Measurements from ENCODE around the gene RHOH. TPM values are rescaled to one million over a fixed set of nuclear protein-coding genes. Genes with fewer than 3 reads are reported as not detected.

The RHOH gene
- polyA plus RNA-seq, 3 donors from 2014 or later = 82.0 to 97.6 (median 97.3) TPM

GRCh38 chr4:40178672-40179071 is 18.2 kb upstream of the RHOH start:
- Mint-ChIP-seq H3K4me3 (no peak overlapping the region), H3K9me3 (no peaks in the 10 kb centered on the region), H3K4me1 (peaks cover 2 to 3% of the 10 kb centered on the region in 2 donors), H3K27me3 (ENCODE audit: low read depth in 3 of 3) (peaks cover 0 to 2% (median 1%) of the 10 kb centered on the region in 3 donors), H3K27ac (no peak overlapping the region), H3K36me3 (no peaks in the 10 kb centered on the region)
- DNase-seq = no peak

DNA sequence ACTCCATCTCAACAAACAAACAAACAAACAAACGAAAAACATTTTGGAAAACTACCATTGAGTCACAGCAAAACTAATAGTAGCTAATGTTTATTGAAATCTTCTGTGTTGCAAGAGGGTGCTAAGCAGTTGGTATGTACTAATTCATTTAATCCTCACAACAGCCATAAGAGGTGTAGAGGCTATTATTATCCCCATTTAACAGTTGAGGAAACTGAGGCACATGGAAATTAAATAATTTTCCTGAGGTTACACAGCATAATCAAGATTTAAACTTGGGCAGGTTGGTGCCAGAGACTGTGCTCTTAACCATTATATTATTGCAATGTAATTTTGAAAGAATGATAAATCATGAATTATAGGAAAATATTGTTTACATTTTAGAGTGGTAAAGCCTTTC is 17.5 kb upstream of the RHOH start:
- Mint-ChIP-seq H3K4me1 (no peaks in the 10 kb centered on the region), H3K27ac (no peak overlapping the region), H3K36me3 (no peaks in the 10 kb centered on the region), H3K4me3 (no peak overlapping the region), H3K9me3 (no peaks in the 10 kb centered on the region), H3K27me3 (ENCODE audit: low read depth in 3 of 3) (peaks cover 0 to 2% (median 0%) of the 10 kb centered on the region in 3 donors)
- no peak for DNase-seq

GRCh38 chr4:40180356-40180755 is 16.5 kb upstream of the RHOH start:
- H3K36me3 Mint-ChIP-seq = no peaks in the 10 kb centered on the region

GRCh38 chr4:40182001-40182400 is 14.8 kb upstream of the RHOH start:
- Mint-ChIP-seq H3K4me1 (no peaks in the 10 kb centered on the region), H3K27me3 (ENCODE audit: low read depth in 3 of 3) (no peaks in the 10 kb centered on the region), H3K9me3 (no peaks in the 10 kb centered on the region), H3K27ac (peak overlapping the region in 1 of 6 donors; percentile 14), H3K36me3 (no peaks in the 10 kb centered on the region), H3K4me3 (no peak overlapping the region)
- no peak for DNase-seq

More at GRCh38 chr4:40180356-40180755, 16.5 kb upstream of the RHOH start:
- no peak for DNase-seq
- no peak overlapping the region for H3K27ac Mint-ChIP-seq
- H3K27me3 Mint-ChIP-seq (ENCODE audit: low read depth in 3 of 3) = no peaks in the 10 kb centered on the region
- no peak overlapping the region for H3K4me3 Mint-ChIP-seq
- H3K9me3 Mint-ChIP-seq = no peaks in the 10 kb centered on the region
- no peaks in the 10 kb centered on the region for H3K4me1 Mint-ChIP-seq

GRCh38 chr4:40182954-40183353 is 13.9 kb upstream of the RHOH start:
- Mint-ChIP-seq H3K4me1 (no peaks in the 10 kb centered on the region), H3K9me3 (no peaks in the 10 kb centered on the region), H3K36me3 (no peaks in the 10 kb centered on the region), H3K27me3 (ENCODE audit: low read depth in 3 of 3) (peaks cover 0 to 2% (median 0%) of the 10 kb centered on the region in 3 donors), H3K27ac (no peak overlapping the region), H3K4me3 (no peak overlapping the region)
- no peak for DNase-seq

- no peak for DNase-seq
- H3K4me1 Mint-ChIP-seq = no peaks in the 10 kb centered on the region
- H3K36me3 Mint-ChIP-seq = no peaks in the 10 kb centered on the region
- peaks cover 0 to 2% (median 0%) of the 10 kb centered on the region in 3 donors for H3K27me3 Mint-ChIP-seq (ENCODE audit: low read depth in 3 of 3)
- H3K9me3 Mint-ChIP-seq = no peaks in the 10 kb centered on the region
- no peak overlapping the region for H3K4me3 Mint-ChIP-seq
- peak overlapping the region in 1 of 6 donors; percentile 34 for H3K27ac Mint-ChIP-seq
Measured at GRCh38 chr4:40183615-40184411, 13.0 kb upstream of the RHOH start.

DNA sequence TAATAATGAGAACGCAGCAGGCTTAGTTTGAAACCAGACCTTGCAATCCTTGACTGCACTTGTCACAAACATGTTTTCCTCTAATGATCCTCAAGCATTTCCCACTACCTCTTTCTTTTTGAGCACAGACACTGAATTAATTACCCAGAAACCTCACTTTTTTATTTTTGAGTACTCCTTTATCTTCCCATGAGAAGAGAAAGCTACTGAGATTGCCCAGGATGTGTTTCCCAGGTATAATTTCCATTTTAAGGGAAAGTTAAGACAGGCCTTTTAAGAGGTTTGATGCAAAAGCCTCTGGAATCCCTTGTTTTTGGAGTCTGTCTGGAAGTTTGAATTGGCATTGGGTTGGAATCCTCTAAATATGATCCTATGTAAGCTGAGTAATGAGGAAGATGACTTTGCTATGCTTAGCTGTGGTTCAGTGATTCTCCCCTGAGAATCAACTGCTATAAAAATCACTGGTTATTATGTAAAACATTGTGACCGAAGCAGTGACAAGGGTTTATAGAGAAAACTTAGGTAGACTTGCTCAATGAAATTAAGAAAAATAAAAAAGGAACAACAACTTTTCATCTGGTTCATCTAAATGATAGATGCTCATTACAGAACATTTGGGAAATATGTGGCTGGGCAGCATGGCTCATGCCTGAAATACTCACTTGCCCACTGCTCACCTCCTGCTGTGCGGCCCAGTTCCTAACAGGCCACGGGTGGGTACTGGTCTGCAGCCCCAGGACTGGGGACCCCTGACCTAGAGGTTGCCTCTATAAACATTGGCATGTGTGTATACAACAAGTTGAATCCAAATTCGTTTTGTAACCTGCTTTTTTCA is 10.8 kb upstream of the RHOH start:
- no peak for DNase-seq
- no peaks in the 10 kb centered on the region for H3K9me3 Mint-ChIP-seq
- H3K27me3 Mint-ChIP-seq (ENCODE audit: low read depth in 3 of 3) = peaks cover 2 to 4% (median 4%) of the 10 kb centered on the region in 3 donors
- no peaks in the 10 kb centered on the region for H3K36me3 Mint-ChIP-seq
- no peaks in the 10 kb centered on the region for H3K4me1 Mint-ChIP-seq
- H3K4me3 Mint-ChIP-seq = no peak overlapping the region
- no peak overlapping the region for H3K27ac Mint-ChIP-seq

DNA sequence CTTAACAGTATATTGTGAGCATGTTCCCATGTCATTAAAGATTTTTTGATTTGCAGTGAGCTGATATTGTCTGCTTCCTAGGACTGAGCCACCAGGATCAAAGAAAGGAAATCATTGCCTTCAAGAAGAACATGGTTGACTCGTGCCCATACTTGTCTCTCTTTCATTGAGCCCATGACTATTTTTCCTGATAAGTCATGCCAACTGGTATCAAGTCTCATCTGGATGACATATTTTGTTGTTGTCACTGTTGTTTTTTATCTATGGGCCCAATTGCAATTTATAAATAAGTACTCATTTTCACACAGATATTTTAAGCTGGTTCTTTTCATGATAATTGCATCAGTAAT is 10.2 kb upstream of the RHOH start:
- no peaks in the 10 kb centered on the region for H3K4me1 Mint-ChIP-seq
- H3K27ac Mint-ChIP-seq = peak overlapping the region in 1 of 6 donors; percentile 12
- peaks cover 2 to 7% (median 4%) of the 10 kb centered on the region in 3 donors for H3K27me3 Mint-ChIP-seq (ENCODE audit: low read depth in 3 of 3)
- H3K9me3 Mint-ChIP-seq = no peaks in the 10 kb centered on the region
- no peaks in the 10 kb centered on the region for H3K36me3 Mint-ChIP-seq
- DNase-seq = no peak
- no peak overlapping the region for H3K4me3 Mint-ChIP-seq

- H3K36me3 Mint-ChIP-seq = no peaks in the 10 kb centered on the region
- H3K9me3 Mint-ChIP-seq = no peaks in the 10 kb centered on the region
- no peak overlapping the region for H3K4me3 Mint-ChIP-seq
- H3K27me3 Mint-ChIP-seq (ENCODE audit: low read depth in 3 of 3) = peaks cover 2 to 9% (median 4%) of the 10 kb centered on the region in 3 donors
- H3K4me1 Mint-ChIP-seq = peaks cover 1 to 4% of the 10 kb centered on the region in 2 donors
- DNase-seq = no peak
- no peak overlapping the region for H3K27ac Mint-ChIP-seq
Measured at GRCh38 chr4:40187386-40187906, 9.4 kb upstream of the RHOH start.

- Mint-ChIP-seq H3K4me1 (peaks cover 26 to 27% of the 10 kb centered on the region in 2 donors), H3K36me3 (no peaks in the 10 kb centered on the region), H3K9me3 (no peaks in the 10 kb centered on the region), H3K4me3 (peak overlapping the region in 1 of 5 donors; percentile 95), H3K27ac (peak overlapping the region in 2 of 6 donors; percentile 98 to 99), H3K27me3 (ENCODE audit: low read depth in 3 of 3) (peaks cover 2 to 35% (median 13%) of the 10 kb centered on the region in 3 donors)
- no peak for DNase-seq
Measured at GRCh38 chr4:40190019-40190418, 6.8 kb upstream of the RHOH start.

DNA sequence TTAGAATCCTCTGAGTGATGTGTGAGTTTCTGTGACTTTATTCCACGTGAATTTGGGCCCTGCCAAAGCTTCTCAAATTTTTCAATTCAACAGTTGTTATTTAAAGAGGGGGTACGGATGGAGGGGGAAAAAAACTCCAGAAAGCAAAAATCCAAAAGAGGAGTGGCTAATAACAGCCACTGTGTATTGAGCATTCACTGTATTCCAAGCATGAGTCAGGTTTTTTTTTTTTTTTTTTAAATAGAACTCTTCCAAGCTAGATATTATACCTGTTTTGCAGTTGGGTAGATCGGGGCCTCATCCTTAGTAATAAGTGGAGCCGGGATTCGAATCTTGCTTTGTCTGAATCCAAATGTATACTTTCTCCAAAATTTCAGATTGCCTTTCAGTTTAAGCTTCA is 6.4 kb upstream of the RHOH start:
- Mint-ChIP-seq H3K36me3 (no peaks in the 10 kb centered on the region), H3K4me1 (peaks cover 31% of the 10 kb centered on the region in 2 donors), H3K27ac (peak overlapping the region in 2 of 6 donors; percentile 98 to 99), H3K27me3 (ENCODE audit: low read depth in 3 of 3) (peaks cover 2 to 36% (median 13%) of the 10 kb centered on the region in 3 donors), H3K4me3 (peak overlapping the region in 1 of 5 donors; percentile 95), H3K9me3 (no peaks in the 10 kb centered on the region)
- no peak for DNase-seq

DNA sequence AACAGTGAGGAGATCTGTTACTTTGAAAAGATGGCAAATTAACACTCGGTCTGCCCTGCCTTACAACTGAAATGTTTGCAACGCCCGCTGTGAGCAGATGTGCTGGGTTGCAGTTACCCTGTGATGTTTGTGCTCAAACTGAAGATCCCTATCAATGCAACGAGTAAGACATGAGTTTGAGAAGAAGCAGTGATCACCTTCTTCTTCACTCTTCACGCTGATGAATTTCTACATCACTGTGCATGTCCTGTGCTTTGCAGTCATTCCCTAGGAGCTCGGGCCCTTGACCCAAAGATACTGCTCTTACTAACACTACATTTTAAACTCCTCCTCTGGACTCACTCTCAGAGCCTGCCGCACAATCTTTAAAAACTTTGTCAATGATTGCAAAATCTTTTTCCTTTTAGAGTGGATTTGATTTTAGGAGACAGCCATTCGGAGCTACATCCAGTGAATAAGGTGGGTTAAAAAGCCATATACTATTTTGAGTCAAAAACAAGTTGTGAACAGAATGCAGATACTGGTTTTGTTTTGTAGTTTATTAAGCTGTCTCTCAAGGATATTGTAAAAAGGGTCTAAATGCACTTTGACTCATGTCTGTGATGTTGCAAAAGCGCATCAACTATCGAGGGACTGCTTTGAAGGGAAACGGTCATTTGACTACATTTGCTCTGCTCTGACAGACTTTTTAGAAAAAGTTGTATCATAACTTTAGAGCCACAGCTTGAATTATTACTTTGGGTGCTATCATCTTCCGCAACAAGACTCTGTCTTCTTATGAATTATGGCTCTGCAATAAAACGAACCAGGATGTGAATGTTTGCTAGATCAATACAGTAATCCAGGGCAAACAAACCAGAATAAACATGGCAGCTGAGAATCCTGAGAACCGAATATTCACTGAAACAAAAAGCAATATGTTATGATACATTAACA is 5.7 kb upstream of the RHOH start:
- peak overlapping the region in 4 of 6 donors; percentile 22 to 99 (median 66) for H3K27ac Mint-ChIP-seq
- H3K4me3 Mint-ChIP-seq = peak overlapping the region in 2 of 5 donors; percentile 6 to 95
- peaks cover 37 to 38% of the 10 kb centered on the region in 2 donors for H3K4me1 Mint-ChIP-seq
- no peaks in the 10 kb centered on the region for H3K9me3 Mint-ChIP-seq
- no peaks in the 10 kb centered on the region for H3K36me3 Mint-ChIP-seq
- DNase-seq = no peak
- H3K27me3 Mint-ChIP-seq (ENCODE audit: low read depth in 3 of 3) = peaks cover 2 to 36% (median 13%) of the 10 kb centered on the region in 3 donors

All from immature natural killer cell (primary cell).